ENCODE data around the gene CAGE1. TPM values are rescaled to one million over a fixed set of nuclear protein-coding genes. Genes with fewer than 3 reads are reported as not detected.
"Not testable (repeated sequence)": the region's sequence is repeated elsewhere in the genome, so short reads cannot be mapped to it uniquely, and the experiment has no call there.

CAGE1 gene
- total and polyA plus RNA-seq, 10 of the 15 experiments (the other 5 are each of a cell fraction or from before 2014, with no cell fraction given), result 0.03 to 0.42 (median 0.08) TPM; not detected in 3

GRCh38 chr6:7347551-7347997 is 42.0 kb downstream of the CAGE1 start:
- H3K27ac ChIP-seq (ENCODE audit: control insufficient read depth, insufficient read depth); DNase-seq (ENCODE audit: low read depth, low spot score); H3K4me3 ChIP-seq; H3K9me3 ChIP-seq (replicated peaks; ENCODE audit: control insufficient read depth, insufficient read depth, low read length); in situ Hi-C loops (cut with MboI); H4K20me1 ChIP-seq (ENCODE audit: control insufficient read depth, insufficient read depth); FAIRE-seq; H3K36me3 ChIP-seq (ENCODE audit: control insufficient read depth in 2 of 2, insufficient read depth in 2 of 2, low read length in 1 of 2); H3K4me2 ChIP-seq (ENCODE audit: control insufficient read depth, insufficient read depth); POLR2A ChIA-PET; H3K27me3 ChIP-seq (replicated peaks in 1 of 2; ENCODE audit: control insufficient read depth in 2 of 2, insufficient read depth in 2 of 2, low read length in 1 of 2); RAD21 ChIA-PET (ENCODE audit: unreplicated experiment); intact Hi-C loops (cut with micrococcal nuclease; ENCODE audit: unreplicated experiment); ATAC-seq; H3K4me1 ChIP-seq (ENCODE audit: control insufficient read depth, insufficient read depth, low read length); H2AFZ ChIP-seq (ENCODE audit: control insufficient read depth, low read depth, low read length); BruUV-seq (replicated peaks); H3K9ac ChIP-seq (ENCODE audit: control insufficient read depth, insufficient read depth, low read length); H3K79me2 ChIP-seq (ENCODE audit: control insufficient read depth, insufficient read depth, low read length): not testable (repeated sequence)
- ChIA-PET SMC1A (ENCODE audit: uncharacterized antibody, unreplicated experiment) (interaction anchor here (0.7 kb wide), 1 partner anchor 25 kb away, joined by 3 read pairs; no protein-coding TSS in a partner anchor), CTCF (interaction anchor here (0.8 to 1.2 kb wide), 2 partner anchors 8 to 72 kb away, joined by 3 read pairs; no protein-coding TSS in a partner anchor)
- WGBS (ENCODE audit: insufficient coverage, insufficient replicate concordance, low lambda C conversion rate, missing lambda C conversion rate), result 50% methylated on average over 2 of the region's 2 CpGs

- BruUV-seq (replicated peaks); H3K9me3 ChIP-seq (replicated peaks; ENCODE audit: control insufficient read depth, insufficient read depth, low read length); H3K4me1 ChIP-seq (ENCODE audit: control insufficient read depth, insufficient read depth, low read length); DNase-seq (ENCODE audit: low read depth, low spot score); H4K20me1 ChIP-seq (ENCODE audit: control insufficient read depth, insufficient read depth); H3K27ac ChIP-seq (ENCODE audit: control insufficient read depth, insufficient read depth); in situ Hi-C loops (cut with MboI); FAIRE-seq; H3K79me2 ChIP-seq (ENCODE audit: control insufficient read depth, insufficient read depth, low read length); intact Hi-C loops (cut with micrococcal nuclease; ENCODE audit: unreplicated experiment); ATAC-seq; H2AFZ ChIP-seq (ENCODE audit: control insufficient read depth, low read depth, low read length); H3K9ac ChIP-seq (ENCODE audit: control insufficient read depth, insufficient read depth, low read length); H3K36me3 ChIP-seq (ENCODE audit: control insufficient read depth in 2 of 2, insufficient read depth in 2 of 2, low read length in 1 of 2); H3K4me2 ChIP-seq (ENCODE audit: control insufficient read depth, insufficient read depth); H3K27me3 ChIP-seq (replicated peaks in 1 of 2; ENCODE audit: control insufficient read depth in 2 of 2, insufficient read depth in 2 of 2, low read length in 1 of 2); POLR2A ChIA-PET; H3K4me3 ChIP-seq: not testable (repeated sequence)
- RAD21 ChIA-PET (ENCODE audit: unreplicated experiment), result interaction anchor here (0.8 kb wide), 1 partner anchor 13 kb away, joined by 3 read pairs; no protein-coding TSS in a partner anchor
- WGBS (ENCODE audit: insufficient coverage, insufficient replicate concordance, low lambda C conversion rate, missing lambda C conversion rate), result 40% methylated on average over 10 of the region's 10 CpGs
- peak; percentile 36; the same call in 1 of the 2 replicates for TF ChIP-seq NFYB (IDR thresholded peaks at IDR 0.05; ENCODE audit: insufficient read depth, low read depth, low read length)
- SMC1A ChIA-PET (ENCODE audit: uncharacterized antibody, unreplicated experiment), result interaction anchor here (1.1 to 2.3 kb wide), 5 partner anchors 10 to 68 kb away, joined by 3 to 7 read pairs (median 5); no protein-coding TSS in a partner anchor
- CTCF ChIA-PET, result interaction anchor here (0.6 to 2.0 kb wide), 3 partner anchors 11 to 271 kb away, joined by 3 to 8 read pairs (median 3); no protein-coding TSS in a partner anchor
These were observed 44.6 kb downstream of the CAGE1 start for GRCh38 chr6:7344773-7345450.

Measured in GM12878 (cell line).